ENCODE results near the gene ATPAF2.

The ATPAF2 gene

GRCh38 chr17:18038861-18039534, at the start of gene ATPAF2, which contains the start of gene GID4:
ATPAF2 (minus strand) TSS chr17:18039168; CDS start chr17:18039013, 155 bp downstream.
GID4 (plus strand) TSS chr17:18039408; CDS start chr17:18039465, 57 bp downstream.
- peak; percentile 87 for DNase-seq

GRCh38 chr17:18087610-18088491, 48.9 kb upstream of the ATPAF2 start, which contains the start of gene DRG2:
DRG2 (plus strand) TSS chr17:18087948; CDS start chr17:18088024, 76 bp downstream.
- DNase-seq: peak; percentile 53

GRCh38 chr17:18084256-18084655, 45.3 kb upstream of the ATPAF2 start:
- DNase-seq: no peak

GRCh38 chr17:18079543-18079942, 40.6 kb upstream of the ATPAF2 start:
- DNase-seq: no peak

- DNase-seq: no peak
Measured at GRCh38 chr17:18076936-18077335, 38.0 kb upstream of the ATPAF2 start.

- DNase-seq: no peak
Measured at GRCh38 chr17:18074566-18075272, 35.8 kb upstream of the ATPAF2 start.

GRCh38 chr17:18071751-18072150, 32.8 kb upstream of the ATPAF2 start:
- no peak for DNase-seq

GRCh38 chr17:18070861-18071340, 31.9 kb upstream of the ATPAF2 start:
- no peak for DNase-seq

GRCh38 chr17:18069101-18069500, 30.1 kb upstream of the ATPAF2 start:
- DNase-seq: no peak

- no peak for DNase-seq
Measured at GRCh38 chr17:18066866-18067265, 27.9 kb upstream of the ATPAF2 start.

GRCh38 chr17:18065546-18065945, 26.6 kb upstream of the ATPAF2 start:
- DNase-seq: no peak

- no peak for DNase-seq
Measured at GRCh38 chr17:18064053-18064452, 25.1 kb upstream of the ATPAF2 start.

- DNase-seq: no peak
Measured at GRCh38 chr17:18059283-18059682, 20.3 kb upstream of the ATPAF2 start.

GRCh38 chr17:18056214-18056613, 17.2 kb upstream of the ATPAF2 start:
- DNase-seq: no peak

- no peak for DNase-seq
Measured at GRCh38 chr17:18055597-18055996, 16.6 kb upstream of the ATPAF2 start.

- DNase-seq: no peak
Measured at GRCh38 chr17:18045691-18046350, 6.9 kb upstream of the ATPAF2 start.

GRCh38 chr17:18044609-18045008, 5.6 kb upstream of the ATPAF2 start:
- DNase-seq: no peak

GRCh38 chr17:18043491-18043890, 4.5 kb upstream of the ATPAF2 start:
- DNase-seq: no peak

GRCh38 chr17:18042983-18043382, 4.0 kb upstream of the ATPAF2 start:
- DNase-seq: no peak

- no peak for DNase-seq
Measured at GRCh38 chr17:18041776-18042175, 2.8 kb upstream of the ATPAF2 start.

- no peak for DNase-seq
Measured at GRCh38 chr17:18040261-18040858, 1.4 kb upstream of the ATPAF2 start.

Data from DMS153 (cell line).